KOPT-K1 (cell line): ENCODE measurements around the gene REN.

ENCODE experiments used
- H3K27ac ChIP-seq: fragments of 200-600 bp; sonication (generic); 2 replicates; pipeline ENCODE4 v1.5.1; 2016; ENCODE audit warnings: antibody characterized with exemption, mild to moderate bottlenecking, low read depth, low read length; ENCODE audit not compliant: poor library complexity, severe bottlenecking
- H3K36me3 ChIP-seq: fragments of 200-600 bp; sonication (generic); 2 replicates; pipeline ENCODE4 v1.5.1; 2017; ENCODE audit warnings: antibody characterized with exemption, mild to moderate bottlenecking, low read length, moderate library complexity; ENCODE audit not compliant: insufficient read depth
- H3K9me3 ChIP-seq: fragments of 200-600 bp; sonication (generic); 2 replicates; pipeline ENCODE4 v1.5.1; 2017; ENCODE audit warnings: antibody characterized with exemption, low read length, mild to moderate bottlenecking; ENCODE audit not compliant: insufficient read depth, poor library complexity, severe bottlenecking

REN gene

DNA sequence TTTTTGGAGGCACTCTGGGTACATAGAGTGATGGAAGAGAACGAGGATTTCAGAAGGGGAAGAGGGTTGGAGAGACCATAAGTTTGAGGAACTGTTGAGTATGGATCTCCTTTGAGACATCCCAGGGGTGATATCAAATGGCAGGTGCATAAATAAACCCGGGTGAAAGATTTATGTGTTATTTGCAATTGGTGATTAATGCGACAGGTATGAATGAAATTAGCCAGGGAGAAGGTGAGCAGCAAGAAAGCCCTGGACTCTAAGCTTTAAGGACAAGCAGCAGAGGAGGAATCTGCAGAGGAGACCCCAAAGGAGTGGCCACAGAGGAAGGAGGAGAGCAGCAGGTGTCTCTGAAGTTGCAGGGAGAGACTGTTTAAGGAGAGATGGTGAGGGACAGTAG is 8.8 kb upstream of the REN start:
- H3K9me3 ChIP-seq, result peaks cover 10% of the 10 kb centered on the region
- H3K27ac ChIP-seq, result no peak overlapping the region
- H3K36me3 ChIP-seq, result no peaks in the 10 kb centered on the region

DNA sequence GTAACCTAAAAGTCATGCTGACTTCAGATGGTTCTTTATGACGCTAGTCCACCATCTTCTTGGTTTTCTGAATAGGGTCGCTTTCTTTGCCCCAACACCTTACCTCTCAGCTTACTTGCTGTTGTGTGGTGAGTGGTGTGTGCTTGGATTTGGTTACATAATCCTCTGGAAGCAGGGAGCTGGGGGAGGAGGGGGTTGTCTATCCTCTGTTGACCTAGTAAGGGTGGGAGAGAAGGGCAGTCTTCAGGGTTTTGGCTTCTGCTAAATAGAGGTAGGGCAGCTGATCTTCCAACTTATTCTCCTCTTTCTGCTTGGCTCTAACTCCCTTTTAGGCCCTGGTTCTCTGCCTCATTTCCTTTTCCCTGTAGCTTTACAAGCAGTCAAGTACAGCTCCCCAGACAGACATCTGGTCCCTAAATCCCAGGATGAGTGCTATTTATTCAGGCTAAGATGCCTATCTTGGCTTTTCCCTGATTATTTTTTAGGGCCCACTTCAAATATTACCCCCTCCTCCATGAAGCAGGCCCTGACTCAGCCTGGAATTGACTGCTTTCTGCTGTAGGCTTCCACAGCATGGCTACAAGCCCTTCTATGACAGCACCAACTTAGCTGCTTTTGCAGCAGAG is 6.4 kb upstream of the REN start:
- Histone ChIP-seq H3K36me3 (no peaks in the 10 kb centered on the region), H3K27ac (no peak overlapping the region), H3K9me3 (peaks cover 25% of the 10 kb centered on the region)

DNA sequence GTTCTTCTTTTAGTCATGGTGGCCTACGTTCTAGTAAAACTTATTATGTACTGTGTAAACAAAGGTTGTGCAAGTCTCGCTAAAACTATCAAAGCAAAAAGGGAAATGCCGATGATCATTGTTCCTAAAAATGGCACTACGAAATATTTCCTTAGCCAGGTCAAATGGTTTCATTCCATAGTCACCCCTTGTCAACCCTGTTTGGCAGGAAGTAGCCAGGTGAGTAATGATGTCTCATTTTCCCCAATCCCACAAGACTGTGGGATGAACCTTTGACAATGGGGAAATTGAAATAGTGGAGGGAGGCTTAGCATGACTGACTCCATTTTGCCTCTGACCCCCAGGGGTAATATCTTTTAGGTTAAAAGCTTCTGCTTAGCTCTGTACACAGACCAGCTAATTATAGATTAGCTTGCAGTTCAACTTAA is 5.6 kb upstream of the REN start:
- Histone ChIP-seq H3K36me3 (no peaks in the 10 kb centered on the region), H3K9me3 (peaks cover 25% of the 10 kb centered on the region), H3K27ac (no peak overlapping the region)

DNA sequence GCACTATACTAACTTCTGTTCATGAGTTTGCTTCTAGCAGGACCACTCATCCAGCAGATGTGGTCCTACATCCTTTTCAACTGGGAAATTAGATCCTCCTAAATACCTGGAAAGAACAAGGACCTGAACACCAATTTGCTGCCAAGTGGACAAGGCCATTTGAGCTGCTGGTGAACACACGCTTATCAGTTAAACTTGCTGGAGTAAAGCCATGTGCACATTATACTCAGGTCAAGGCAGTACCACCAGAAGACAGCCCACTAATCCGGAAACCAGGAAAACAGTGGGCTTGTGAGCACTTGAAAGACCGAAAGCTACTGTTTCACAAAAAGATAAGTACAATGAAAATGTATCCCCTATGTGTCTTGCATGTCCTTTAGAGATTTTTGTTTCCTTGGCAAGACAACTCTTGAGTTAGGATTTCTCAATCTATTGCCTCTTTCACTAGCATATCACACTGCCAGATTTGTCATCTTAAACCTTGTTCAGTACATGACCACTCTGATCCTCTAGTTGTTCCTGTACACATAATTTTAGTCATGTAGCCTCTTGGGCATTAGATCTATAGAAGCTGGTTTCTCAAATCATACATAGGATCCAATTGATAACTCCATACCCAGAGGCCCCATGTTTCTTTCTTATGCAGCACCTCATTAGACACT is 4.5 kb upstream of the REN start:
- no peak overlapping the region for H3K27ac ChIP-seq
- peaks cover 25% of the 10 kb centered on the region for H3K9me3 ChIP-seq
- no peaks in the 10 kb centered on the region for H3K36me3 ChIP-seq

DNA sequence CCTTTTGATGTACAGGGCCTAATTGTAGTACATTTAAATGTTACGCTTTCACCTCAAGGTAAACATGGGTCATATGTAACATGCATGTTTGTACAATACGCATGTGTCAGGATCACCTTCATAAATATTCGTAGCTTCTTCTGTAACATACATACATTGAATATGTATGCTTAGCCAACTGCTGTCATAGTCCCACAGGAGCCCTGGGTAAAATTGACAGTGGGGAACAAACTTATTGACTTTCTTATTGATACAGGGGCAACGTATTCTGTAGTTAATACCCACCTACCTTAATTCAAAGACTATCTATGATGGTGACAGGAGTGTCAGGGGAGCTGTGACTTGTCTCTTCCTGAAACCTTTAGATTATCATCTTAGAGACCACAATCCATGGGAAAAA is 3.7 kb upstream of the REN start:
- Histone ChIP-seq H3K36me3 (no peaks in the 10 kb centered on the region), H3K9me3 (peaks cover 25% of the 10 kb centered on the region), H3K27ac (no peak overlapping the region)

DNA sequence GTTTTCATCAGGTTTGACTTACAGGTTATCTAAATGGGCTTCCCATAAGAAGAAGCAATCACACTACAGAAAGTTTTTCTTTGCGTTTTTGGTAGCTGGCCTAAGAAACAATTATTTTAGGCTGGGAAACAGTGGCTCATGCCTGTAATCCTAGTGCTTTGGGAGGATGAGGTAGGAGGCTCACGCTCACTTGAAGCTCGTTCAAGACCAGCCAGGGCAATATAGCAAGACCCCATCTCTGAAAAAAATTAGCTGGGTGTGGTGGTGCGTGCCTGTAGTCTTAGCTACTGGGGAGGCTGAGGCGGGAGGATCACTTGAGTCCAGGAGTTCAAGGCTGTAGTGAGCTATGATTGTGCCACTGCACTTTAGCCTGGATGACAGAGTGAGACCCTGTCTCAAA is 1.6 kb upstream of the REN start:
- Histone ChIP-seq H3K36me3 (no peaks in the 10 kb centered on the region), H3K9me3 (peaks cover 25% of the 10 kb centered on the region), H3K27ac (no peak overlapping the region)

DNA sequence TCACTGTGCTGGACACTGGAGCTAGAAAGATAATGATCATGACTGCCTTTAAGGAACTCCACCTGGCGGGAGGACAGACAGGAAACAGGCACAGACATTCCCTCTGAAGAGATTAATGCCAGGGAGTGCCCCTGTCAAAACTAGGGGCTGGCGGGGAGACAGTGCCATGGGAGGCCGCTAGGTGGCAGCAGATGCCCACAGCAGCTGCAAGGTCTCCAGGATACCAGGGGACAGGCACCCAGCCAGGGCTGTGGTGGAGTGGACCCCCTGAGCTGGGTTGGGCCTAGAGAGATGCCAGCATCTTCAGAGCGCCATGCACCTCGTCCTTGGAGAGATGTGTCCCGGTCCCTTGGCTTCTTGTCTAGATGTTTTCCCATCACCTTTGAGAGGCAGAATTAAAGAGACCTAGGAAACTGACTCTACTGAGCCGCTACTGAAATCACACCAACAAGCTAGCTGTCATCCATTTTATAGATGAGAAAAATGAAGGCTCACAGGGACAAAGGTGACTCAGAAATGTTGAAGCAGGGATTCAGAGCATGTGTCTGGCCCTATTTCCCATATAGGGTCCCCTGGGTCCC is 3.6 kb downstream of the REN start:
- no peaks in the 10 kb centered on the region for H3K9me3 ChIP-seq
- H3K36me3 ChIP-seq, result no peaks in the 10 kb centered on the region
- H3K27ac ChIP-seq, result no peak overlapping the region

DNA sequence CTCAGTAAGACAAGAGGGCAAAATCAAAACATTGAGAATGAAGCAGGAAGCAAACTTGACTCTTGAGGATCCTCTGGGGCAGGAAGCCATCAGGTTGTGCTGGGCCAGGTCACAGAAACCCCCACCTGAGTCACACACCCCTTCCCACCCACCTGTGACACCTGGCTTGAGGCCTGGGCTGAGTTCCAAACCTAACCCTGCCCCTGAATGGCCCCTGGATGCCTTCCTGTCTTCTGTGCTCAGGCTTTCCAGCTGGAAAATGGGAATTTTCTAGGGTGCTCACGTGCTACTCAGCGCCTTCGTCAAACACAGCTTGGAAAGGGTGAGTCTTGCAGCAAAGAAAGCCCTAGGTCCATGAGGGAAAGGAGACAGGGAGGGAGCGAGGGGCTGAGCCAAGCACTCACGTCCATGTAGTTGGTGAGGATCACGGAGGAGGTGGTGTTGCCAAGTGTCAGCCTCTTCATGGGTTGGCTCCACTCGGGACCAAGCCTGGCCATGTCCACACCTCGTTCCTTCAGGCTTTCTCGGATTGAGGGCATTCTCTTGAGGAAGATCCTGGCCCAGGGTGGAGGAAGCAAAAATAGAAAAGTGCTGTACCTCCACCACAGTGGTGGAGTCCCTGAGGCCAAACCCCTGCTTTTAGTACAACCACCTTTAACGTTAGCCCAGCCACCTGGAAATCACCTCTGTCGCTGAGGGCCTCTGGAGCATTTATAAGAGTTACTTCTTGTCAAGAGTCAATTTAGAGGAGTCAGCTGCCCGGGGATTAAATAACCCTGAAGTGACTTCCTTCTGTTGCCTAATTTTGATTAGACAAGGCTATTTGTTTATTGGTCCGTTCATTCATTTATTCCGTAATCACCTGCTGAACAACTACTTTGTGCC is 4.3 kb downstream of the REN start:
- Histone ChIP-seq H3K9me3 (no peaks in the 10 kb centered on the region), H3K36me3 (no peaks in the 10 kb centered on the region), H3K27ac (no peak overlapping the region)

DNA sequence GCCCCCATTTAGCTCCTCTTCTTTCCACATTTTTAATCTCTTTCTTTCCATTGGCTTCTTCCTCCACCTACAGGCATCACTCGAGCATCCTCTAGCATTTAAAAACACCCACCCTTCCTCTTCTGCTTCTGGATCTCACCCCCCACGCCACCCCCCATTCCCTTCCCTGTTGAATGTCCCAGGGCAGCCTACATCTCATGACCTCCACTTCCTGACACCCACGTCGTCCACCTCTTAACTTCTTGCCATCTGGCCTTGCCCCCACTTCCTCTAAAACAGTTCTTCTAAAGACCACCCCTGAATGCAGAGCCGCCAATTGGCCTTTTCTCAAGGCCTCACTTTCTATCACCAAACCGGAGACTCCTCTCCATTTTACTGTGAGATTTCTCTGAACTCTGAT is 8.2 kb downstream of the REN start:
- no peaks in the 10 kb centered on the region for H3K9me3 ChIP-seq
- no peak overlapping the region for H3K27ac ChIP-seq
- no peaks in the 10 kb centered on the region for H3K36me3 ChIP-seq

DNA sequence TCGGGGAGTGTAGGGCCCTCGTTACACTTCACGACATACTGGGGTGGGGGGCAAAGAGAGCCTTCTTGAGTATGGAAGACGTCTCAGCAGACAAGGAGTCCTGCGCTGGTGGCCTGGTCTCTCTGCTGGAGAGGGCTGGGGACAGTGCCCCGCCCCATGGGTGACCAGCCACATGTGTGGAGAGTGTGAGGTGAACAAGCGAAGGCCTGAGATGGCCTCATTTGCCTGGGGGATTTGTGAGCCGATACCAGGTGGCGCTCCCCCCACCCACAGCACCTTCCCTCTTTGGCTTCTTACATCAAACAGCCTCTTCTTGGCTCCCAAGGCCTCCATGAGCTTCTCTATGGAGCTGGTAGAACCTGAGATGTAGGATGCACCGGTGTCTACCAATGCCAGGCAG is 10.3 kb downstream of the REN start:
- H3K9me3 ChIP-seq, result no peaks in the 10 kb centered on the region
- no peaks in the 10 kb centered on the region for H3K36me3 ChIP-seq
- H3K27ac ChIP-seq, result no peak overlapping the region

DNA sequence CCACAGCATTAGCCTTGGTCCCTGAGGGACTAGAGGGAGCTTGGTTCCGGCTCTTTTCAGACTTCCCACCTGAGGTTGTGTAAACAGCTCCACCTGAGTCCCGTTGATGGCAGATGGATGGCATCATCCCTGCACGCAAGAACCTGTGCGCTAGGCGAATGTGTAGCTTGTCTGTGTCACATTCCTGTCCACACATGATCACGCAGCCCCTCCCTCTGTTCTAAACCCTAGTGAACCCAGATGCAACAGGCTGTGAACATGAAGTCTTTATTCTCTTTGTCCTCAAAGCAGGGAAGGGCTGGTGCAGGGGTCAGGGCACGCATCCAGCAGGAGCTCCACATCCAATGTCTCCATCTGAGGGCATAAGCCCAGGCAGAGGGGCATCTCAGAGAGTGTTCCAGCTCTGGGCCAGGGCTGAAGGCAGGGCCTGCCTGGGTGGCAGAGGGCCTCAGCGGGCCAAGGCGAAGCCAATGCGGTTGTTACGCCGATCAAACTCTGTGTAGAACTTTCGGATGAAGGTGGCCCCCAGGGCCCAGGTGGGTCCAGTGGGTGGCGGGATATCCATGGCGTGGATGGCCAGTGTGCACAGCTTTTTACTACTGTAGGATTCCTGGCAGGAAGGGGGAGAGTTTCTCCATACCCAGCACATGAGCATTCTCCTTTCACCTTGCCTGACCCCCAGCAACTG is 11.4 kb downstream of the REN start:
- H3K36me3 ChIP-seq, result no peaks in the 10 kb centered on the region

DNA sequence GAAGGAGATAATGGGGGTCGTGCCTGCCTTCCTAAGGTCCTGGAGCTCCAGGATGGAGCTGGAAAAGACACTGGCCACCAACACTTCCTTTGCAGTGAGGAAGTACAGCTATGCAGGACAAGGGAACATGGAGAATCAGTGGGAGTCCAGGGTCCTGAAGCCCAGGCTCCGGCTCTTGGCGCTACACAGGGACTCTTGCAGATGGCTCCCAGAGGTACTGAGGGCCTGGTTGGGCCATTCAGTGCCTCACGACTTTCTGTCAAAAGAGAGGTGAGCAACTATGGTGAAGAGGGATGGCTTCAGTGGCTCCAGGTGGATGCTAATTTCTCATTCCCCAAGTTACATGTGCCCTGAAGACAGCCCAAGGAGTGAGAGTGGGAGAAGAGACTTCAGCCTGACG is 12.5 kb downstream of the REN start:
- H3K9me3 ChIP-seq, result no peaks in the 10 kb centered on the region
- no peaks in the 10 kb centered on the region for H3K36me3 ChIP-seq
- H3K27ac ChIP-seq, result no peak overlapping the region

More for the DNA sequence above, 11.4 kb downstream of the REN start:
- Histone ChIP-seq H3K9me3 (no peaks in the 10 kb centered on the region), H3K27ac (no peak overlapping the region)

DNA sequence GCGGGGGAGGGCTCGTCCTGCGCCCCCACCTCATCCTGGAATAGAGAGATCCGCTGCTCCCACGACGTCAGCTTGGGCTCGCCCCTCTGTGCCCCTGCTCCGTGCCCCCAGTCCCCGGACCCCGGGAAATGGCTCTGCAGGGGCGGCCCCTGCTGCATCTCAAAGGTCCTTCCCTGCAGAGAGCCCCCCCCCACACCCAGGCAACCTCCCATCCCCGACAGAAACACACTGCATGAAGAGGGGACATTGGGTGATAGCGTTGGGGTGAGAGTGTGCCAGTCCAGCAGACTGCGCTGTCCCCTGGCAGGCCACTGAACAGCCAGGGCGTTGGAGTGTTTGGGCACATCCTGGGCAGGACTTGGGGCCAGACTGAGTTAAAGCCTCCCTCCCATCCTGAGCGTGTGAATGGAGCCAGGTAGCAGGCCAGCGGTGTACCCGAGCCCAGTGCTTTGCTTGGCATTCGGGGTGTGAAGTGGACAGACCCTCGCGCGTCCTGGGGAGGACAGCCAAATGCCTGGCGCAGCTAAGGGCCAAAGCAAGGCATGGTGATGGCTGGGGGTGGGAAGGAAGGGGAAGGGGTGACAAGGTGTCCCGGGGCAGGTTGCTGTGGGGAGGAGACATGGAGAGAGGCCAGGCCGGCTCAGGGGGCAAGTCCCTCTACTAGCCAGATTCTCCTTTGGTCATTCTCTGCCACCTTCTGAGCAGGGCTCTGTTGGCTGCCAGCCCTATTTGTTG is 13.7 kb downstream of the REN start:
- no peaks in the 10 kb centered on the region for H3K36me3 ChIP-seq
- no peak overlapping the region for H3K27ac ChIP-seq
- H3K9me3 ChIP-seq, result no peaks in the 10 kb centered on the region

DNA sequence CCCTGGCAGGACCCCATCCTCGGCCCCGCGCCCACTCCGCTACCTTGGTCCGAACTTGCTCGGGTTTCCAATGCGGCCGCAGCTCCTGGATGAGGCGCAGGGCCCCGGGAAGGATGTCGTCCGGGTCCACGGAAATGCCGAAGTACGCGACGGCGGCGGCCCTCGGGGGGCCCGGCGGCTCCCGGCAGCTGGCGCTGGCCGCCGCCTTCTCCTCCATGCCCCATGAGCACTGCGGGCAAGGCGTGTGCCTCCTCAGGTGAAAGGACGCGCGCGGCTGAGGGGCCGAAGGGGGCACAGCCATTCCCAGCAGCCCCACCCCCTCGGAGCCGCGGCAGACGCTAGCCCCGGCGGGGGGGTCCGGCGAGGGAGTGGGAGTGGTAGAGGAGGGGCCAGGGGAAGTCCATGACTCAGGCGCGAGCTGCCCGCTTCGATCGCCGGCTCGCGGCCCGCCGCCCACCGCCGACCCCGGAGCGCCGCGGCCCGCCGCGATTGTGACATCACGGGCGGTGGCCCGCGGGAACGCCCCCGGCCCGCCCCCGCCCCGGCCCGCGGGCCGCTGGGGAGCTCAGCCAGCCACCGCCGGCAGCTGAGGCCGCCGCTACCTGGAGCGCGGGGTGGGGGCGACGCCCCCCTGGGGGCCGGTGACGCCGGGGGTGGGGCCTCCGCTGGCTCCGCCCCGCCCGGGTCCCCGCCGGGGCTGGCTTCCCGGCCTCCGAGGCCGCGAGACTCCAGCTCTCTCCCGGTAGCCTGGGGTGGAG is 14.4 kb downstream of the REN start, which contains the start of gene ETNK2:
Gene ETNK2, minus strand, starts transcription at position 493 of the 758 bp plus-strand sequence. Its CDS starts 192 bp downstream, at position 301.
- no peak within 1 kb of the TSS for H3K27ac ChIP-seq

More for the DNA sequence above, 14.4 kb downstream of the REN start, which contains the start of gene ETNK2:
- Histone ChIP-seq H3K36me3 (no peaks in the 10 kb centered on the region), H3K9me3 (no peaks in the 10 kb centered on the region)
